Hematopoietic multipotent progenitor cell treated with erythropoietin and hydrocortisone succinate and interleukin-3 and kit ligand, for 15 days (in vitro differentiated cells): ENCODE results near the gene MAN1A1.
"Not testable (repeated sequence)": the region's sequence is repeated elsewhere in the genome, so short reads cannot be mapped to it uniquely, and the experiment has no call there.

Experiments
- DNase-seq: peaks from one replicate; pipeline ENCODE4 v3.0.0-alpha.2; 2015; ENCODE audit warnings: low spot score

The MAN1A1 gene

GRCh38 chr6:119170447-119171087, 179.0 kb downstream of the MAN1A1 start:
- DNase-seq: no peak

- DNase-seq: no peak
Observed at GRCh38 chr6:119170103-119170446, 179.5 kb downstream of the MAN1A1 start.

- not testable (repeated sequence) for DNase-seq
Observed at GRCh38 chr6:119169355-119169754, 180.2 kb downstream of the MAN1A1 start.

- no peak for DNase-seq
Observed at GRCh38 chr6:119166024-119166784, 183.4 kb downstream of the MAN1A1 start.

GRCh38 chr6:119163006-119163405, 186.6 kb downstream of the MAN1A1 start:
- no peak for DNase-seq

- no peak for DNase-seq
Observed at GRCh38 chr6:119162134-119162775, 187.3 kb downstream of the MAN1A1 start.

- no peak for DNase-seq
Observed at GRCh38 chr6:119161438-119161837, 188.1 kb downstream of the MAN1A1 start.

GRCh38 chr6:119160911-119161310, 188.7 kb downstream of the MAN1A1 start:
- DNase-seq: no peak

GRCh38 chr6:119158057-119158848, 191.3 kb downstream of the MAN1A1 start:
- no peak for DNase-seq

- DNase-seq: no peak
Observed at GRCh38 chr6:119157506-119157815, 192.1 kb downstream of the MAN1A1 start.

- no peak for DNase-seq
Observed at GRCh38 chr6:119156757-119157505, 192.6 kb downstream of the MAN1A1 start.

- DNase-seq: not testable (repeated sequence)
Observed at GRCh38 chr6:119156082-119156481, 193.5 kb downstream of the MAN1A1 start.

GRCh38 chr6:119152187-119152586, 197.4 kb downstream of the MAN1A1 start:
- DNase-seq: no peak

- DNase-seq: no peak
Observed at GRCh38 chr6:119148825-119149525, 200.6 kb downstream of the MAN1A1 start.

GRCh38 chr6:119148098-119148824, 201.3 kb downstream of the MAN1A1 start:
- DNase-seq: peak; percentile 77

- peak; percentile 63 for DNase-seq
Observed at GRCh38 chr6:119147101-119148053, 202.2 kb downstream of the MAN1A1 start.

- DNase-seq: no peak
Observed at GRCh38 chr6:119145111-119145510, 204.4 kb downstream of the MAN1A1 start.

GRCh38 chr6:119142637-119143036, 206.9 kb downstream of the MAN1A1 start:
- DNase-seq: no peak

- no peak for DNase-seq
Observed at GRCh38 chr6:119142041-119142440, 207.5 kb downstream of the MAN1A1 start.
